ENCODE data around the gene SRCAP.

The SRCAP gene

DNA sequence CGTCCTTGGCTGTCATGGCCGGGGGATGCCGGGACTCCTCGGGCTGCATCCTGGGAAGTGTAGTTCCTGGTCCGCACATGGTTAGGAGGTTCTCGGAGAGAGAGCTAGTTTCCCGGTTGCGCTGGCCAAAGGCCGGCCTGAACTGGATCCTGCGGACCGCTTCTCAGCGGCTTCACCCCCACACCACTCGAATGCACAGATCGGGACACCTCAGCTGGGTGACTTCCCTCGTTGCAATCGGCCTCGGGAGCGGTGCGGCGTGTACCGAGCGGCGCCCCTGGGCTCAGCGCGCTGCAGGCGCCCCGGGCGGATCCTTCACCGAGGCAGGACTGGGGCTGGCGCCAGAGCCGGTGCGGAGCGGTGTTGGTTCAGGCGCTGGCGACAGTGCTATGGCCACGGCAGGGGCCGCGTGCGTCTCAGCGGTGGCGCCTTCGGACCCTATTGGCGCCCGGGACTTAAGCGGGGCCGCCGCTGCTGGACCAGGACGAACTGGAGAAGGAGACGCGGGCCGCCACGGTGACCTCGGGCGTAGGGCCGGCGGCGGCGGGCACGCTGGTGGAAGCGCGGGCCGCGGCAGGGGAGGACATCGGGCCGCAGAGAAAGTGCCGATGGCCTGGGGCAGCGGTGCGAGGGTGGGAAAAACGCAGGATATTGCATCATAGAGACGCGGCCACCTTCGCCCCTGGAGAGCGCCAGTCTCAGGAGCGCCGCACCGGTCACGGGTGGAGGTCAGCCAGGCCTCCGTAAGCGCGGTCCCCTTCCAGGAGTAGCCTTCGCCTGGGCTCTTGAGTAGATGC lies 76.6 kb downstream of the SRCAP start (continued):
- TF ChIP-seq PRDM2 (tag by site-specific recombination; IDR thresholded peaks at IDR 0.05; ENCODE audit: borderline replicate concordance) (0 out of 2 replicates have a peak, but pooled peaks have one; percentile 44), ZBTB8A (tag by site-specific recombination; IDR thresholded peaks at IDR 0.05) (peak; percentile 83), KLF8 (tag by site-specific recombination; IDR thresholded peaks at IDR 0.05) (peak; percentile 87), SETDB1 (IDR thresholded peaks at IDR 0.05; ENCODE audit: insufficient read length, low read length) (no peak), ZNF132 (tag by site-specific recombination; IDR thresholded peaks at IDR 0.05; ENCODE audit: borderline replicate concordance) (no peak), ZNF596 (tag by site-specific recombination; IDR thresholded peaks at IDR 0.05) (0 out of 2 replicates have a peak, but pooled peaks have one; percentile 13), ZNF776 (tag by site-specific recombination; IDR thresholded peaks at IDR 0.05; ENCODE audit: borderline replicate concordance) (no peak), ZNF23 (tag by site-specific recombination; IDR thresholded peaks at IDR 0.05; ENCODE audit: borderline replicate concordance) (no peak), ZBTB26 (tag by site-specific recombination; optimal IDR thresholded peaks at IDR 0.05) (peak; percentile 98), ZNF16 (tag by site-specific recombination; IDR thresholded peaks at IDR 0.05; ENCODE audit: low read depth) (no peak), ZBTB49 (tag by site-specific recombination; IDR thresholded peaks at IDR 0.05; ENCODE audit: low read depth) (no peak), ZFP69B (tag by site-specific recombination; IDR thresholded peaks at IDR 0.05) (peak; percentile 46; the same call in 1 of the 2 replicates), ZNF433 (tag by site-specific recombination; IDR thresholded peaks at IDR 0.05; ENCODE audit: low read depth) (no peak), EGR2 (tag by site-specific recombination; IDR thresholded peaks at IDR 0.05; ENCODE audit: low read depth) (no peak; the same call in 1 of the 2 replicates), SP3 (tag by site-specific recombination; IDR thresholded peaks at IDR 0.05) (peak; percentile 87), ZNF510 (tag by site-specific recombination; IDR thresholded peaks at IDR 0.05; ENCODE audit: insufficient replicate concordance) (no peak), ZNF549 (tag by site-specific recombination; IDR thresholded peaks at IDR 0.05) (no peak), ZNF280D (tag by site-specific recombination; IDR thresholded peaks at IDR 0.05) (no peak), SCRT2 (tag by site-specific recombination; IDR thresholded peaks at IDR 0.05) (peak; percentile 36; the same call in 1 of the 2 replicates)
- TF ChIP-seq, protein P1, sequence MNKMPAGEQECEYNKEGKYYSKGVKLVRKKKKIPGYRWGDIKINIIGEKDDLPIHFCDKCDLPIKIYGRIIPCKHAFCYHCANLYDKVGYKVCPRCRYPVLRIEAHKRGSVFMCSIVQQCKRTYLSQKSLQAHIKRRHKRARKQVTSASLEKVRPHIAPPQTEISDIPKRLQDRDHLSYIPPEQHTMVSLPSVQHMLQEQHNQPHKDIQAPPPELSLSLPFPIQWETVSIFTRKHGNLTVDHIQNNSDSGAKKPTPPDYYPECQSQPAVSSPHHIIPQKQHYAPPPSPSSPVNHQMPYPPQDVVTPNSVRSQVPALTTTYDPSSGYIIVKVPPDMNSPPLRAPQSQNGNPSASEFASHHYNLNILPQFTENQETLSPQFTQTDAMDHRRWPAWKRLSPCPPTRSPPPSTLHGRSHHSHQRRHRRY (tag by site-specific recombination; IDR thresholded peaks at IDR 0.05), result peak; percentile 85
- TF ChIP-seq, protein P2, sequence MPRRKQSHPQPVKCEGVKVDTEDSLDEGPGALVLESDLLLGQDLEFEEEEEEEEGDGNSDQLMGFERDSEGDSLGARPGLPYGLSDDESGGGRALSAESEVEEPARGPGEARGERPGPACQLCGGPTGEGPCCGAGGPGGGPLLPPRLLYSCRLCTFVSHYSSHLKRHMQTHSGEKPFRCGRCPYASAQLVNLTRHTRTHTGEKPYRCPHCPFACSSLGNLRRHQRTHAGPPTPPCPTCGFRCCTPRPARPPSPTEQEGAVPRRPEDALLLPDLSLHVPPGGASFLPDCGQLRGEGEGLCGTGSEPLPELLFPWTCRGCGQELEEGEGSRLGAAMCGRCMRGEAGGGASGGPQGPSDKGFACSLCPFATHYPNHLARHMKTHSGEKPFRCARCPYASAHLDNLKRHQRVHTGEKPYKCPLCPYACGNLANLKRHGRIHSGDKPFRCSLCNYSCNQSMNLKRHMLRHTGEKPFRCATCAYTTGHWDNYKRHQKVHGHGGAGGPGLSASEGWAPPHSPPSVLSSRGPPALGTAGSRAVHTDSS (tag by site-specific recombination; IDR thresholded peaks at IDR 0.05), result no peak

All from HEK293 (cell line).